Calu3 (cell line): ENCODE results near the gene SLC16A10. TPM values are rescaled to one million over a fixed set of nuclear protein-coding genes. Genes with fewer than 3 reads are reported as not detected.
A peak's percentile ranks its signal among the peaks of the same experiment; 100 is the strongest.
"Not testable (repeated sequence)": the region's sequence is repeated elsewhere in the genome, so short reads cannot be mapped to it uniquely, and the experiment has no call there.

ENCODE experiments used
- BruUV-seq: library from RNA; stranded (reverse); fragments of 400-500 nt; replicated peaks from 2 replicates; lab custom pipeline; 2021; lab: Mats Ljungman, UMichigan
- CTCF ChIA-PET: fragments of 300-600 bp; sonication (Branson Sonifier 250); formaldehyde crosslinking; loops from one replicate; lab custom pipeline; 2022; ENCODE audit warnings: antibody characterized with exemption; lab: Charles Lee
- DNase-seq: peaks from one replicate; pipeline ENCODE4 v3.0.0; 2022
- H3K27ac Mint-ChIP-seq: one replicate; pipeline ENCODE4 v1.8.0; 2022; ENCODE audit warnings: mixed read lengths; ENCODE audit not compliant: unreplicated experiment
- H3K27me3 Mint-ChIP-seq: one replicate; pipeline ENCODE4 v1.8.0; 2022; ENCODE audit warnings: mixed read lengths; ENCODE audit not compliant: unreplicated experiment
- H3K36me3 Mint-ChIP-seq: one replicate; pipeline ENCODE4 v1.8.0; 2022; ENCODE audit warnings: mild to moderate bottlenecking, moderate library complexity, mixed read lengths; ENCODE audit not compliant: insufficient read depth, unreplicated experiment
- H3K4me1 Mint-ChIP-seq: one replicate; pipeline ENCODE4 v1.8.0; 2022; ENCODE audit warnings: mild to moderate bottlenecking, low read depth, mixed read lengths; ENCODE audit not compliant: unreplicated experiment
- H3K4me3 Mint-ChIP-seq: one replicate; pipeline ENCODE4 v1.8.0; 2022; ENCODE audit warnings: mild to moderate bottlenecking, low read depth, moderate library complexity, mixed read lengths; ENCODE audit not compliant: unreplicated experiment
- H3K9me3 Mint-ChIP-seq: one replicate; pipeline ENCODE4 v1.8.0; 2022; ENCODE audit warnings: low read depth, mixed read lengths; ENCODE audit not compliant: unreplicated experiment
- CTCF ChIP-seq: fragments of 200-600 bp; IDR thresholded peaks from one replicate; pipeline ENCODE4 v1.8.0; 2022; ENCODE audit warnings: antibody characterized with exemption; ENCODE audit not compliant: unreplicated experiment
- intact Hi-C: fragments of 100-400 bp; cut with micrococcal nuclease; formaldehyde crosslinking; loops from one replicate; pipeline ENCODE4 v1.10.0; 2022; ENCODE audit not compliant: unreplicated experiment
- total RNA-seq: library from RNA; stranded (reverse); gene quantifications from 2 replicates; pipeline ENCODE4 v1.2.3, GENCODE V29; 2022

Gene SLC16A10
- total RNA-seq, 1 experiment from 2014 or later: 2.6 TPM

- H3K36me3 Mint-ChIP-seq: no peaks in the 10 kb centered on the region
- DNase-seq: no peak
- no TSS peak for BruUV-seq
- no peak overlapping the region for H3K4me3 Mint-ChIP-seq
- no peak overlapping the region for H3K27ac Mint-ChIP-seq
- no peaks in the 10 kb centered on the region for H3K27me3 Mint-ChIP-seq
- no peaks in the 10 kb centered on the region for H3K4me1 Mint-ChIP-seq
- no peaks in the 10 kb centered on the region for H3K9me3 Mint-ChIP-seq
- CTCF ChIA-PET: no interaction called here
- TF ChIP-seq CTCF: no peak
- intact Hi-C loops: no loop called here
Observed at GRCh38 chr6:111050261-111051023, 36.9 kb upstream of the SLC16A10 start.

- no peak for TF ChIP-seq CTCF
- no TSS peak for BruUV-seq
Observed at GRCh38 chr6:111052171-111052570, 35.1 kb upstream of the SLC16A10 start.

GRCh38 chr6:111057074-111057752 lies 30.1 kb upstream of the SLC16A10 start:
- peak; percentile 29 for DNase-seq
- TF ChIP-seq CTCF: no peak
- Mint-ChIP-seq H3K9me3 (peaks cover 4% of the 10 kb centered on the region), H3K27ac (no peak overlapping the region), H3K4me1 (no peaks in the 10 kb centered on the region), H3K27me3 (peaks cover 40% of the 10 kb centered on the region), H3K4me3 (no peak overlapping the region), H3K36me3 (no peaks in the 10 kb centered on the region)
- BruUV-seq: no TSS peak
- intact Hi-C loops: loop anchor here (1.0 to 2.0 kb wide), 2 partner anchors 153 to 200 kb away; no protein-coding TSS in a partner anchor
- CTCF ChIA-PET: interaction anchor here (0.6 to 2.5 kb wide), 2 partner anchors 39 to 153 kb away, joined by 3 to 17 read pairs; no protein-coding TSS in a partner anchor

More at GRCh38 chr6:111052171-111052570, 35.1 kb upstream of the SLC16A10 start:
- Mint-ChIP-seq H3K4me3 (no peak overlapping the region), H3K27ac (no peak overlapping the region), H3K36me3 (no peaks in the 10 kb centered on the region), H3K27me3 (no peaks in the 10 kb centered on the region), H3K9me3 (no peaks in the 10 kb centered on the region), H3K4me1 (no peaks in the 10 kb centered on the region)
- CTCF ChIA-PET: no interaction called here
- intact Hi-C loops: no loop called here
- DNase-seq: no peak

- intact Hi-C loops: no loop called here
- no peaks in the 10 kb centered on the region for H3K4me1 Mint-ChIP-seq
- peaks cover 4% of the 10 kb centered on the region for H3K9me3 Mint-ChIP-seq
- no TSS peak for BruUV-seq
- no peak for TF ChIP-seq CTCF
- H3K36me3 Mint-ChIP-seq: no peaks in the 10 kb centered on the region
- no peak overlapping the region for H3K27ac Mint-ChIP-seq
- H3K4me3 Mint-ChIP-seq: no peak overlapping the region
- CTCF ChIA-PET: no interaction called here
- H3K27me3 Mint-ChIP-seq: peaks cover 59% of the 10 kb centered on the region
- no peak for DNase-seq
Observed at GRCh38 chr6:111061508-111061907, 25.8 kb upstream of the SLC16A10 start.

- H3K4me1 Mint-ChIP-seq, CTCF ChIA-PET, BruUV-seq, DNase-seq, H3K4me3 Mint-ChIP-seq, H3K27ac Mint-ChIP-seq, intact Hi-C loops, H3K9me3 Mint-ChIP-seq, H3K36me3 Mint-ChIP-seq: not testable (repeated sequence)
- peaks cover 64% of the 10 kb centered on the region for H3K27me3 Mint-ChIP-seq
Observed at GRCh38 chr6:111061985-111062384, 25.3 kb upstream of the SLC16A10 start.

GRCh38 chr6:111062860-111063259 lies 24.4 kb upstream of the SLC16A10 start:
- H3K9me3 Mint-ChIP-seq, H3K36me3 Mint-ChIP-seq, H3K4me3 Mint-ChIP-seq, H3K4me1 Mint-ChIP-seq, DNase-seq, CTCF ChIA-PET, BruUV-seq, intact Hi-C loops, H3K27ac Mint-ChIP-seq: not testable (repeated sequence)
- H3K27me3 Mint-ChIP-seq: peaks cover 64% of the 10 kb centered on the region
